GM21447 (cell line): ENCODE results near the gene ATP5MK.
A peak's percentile ranks its signal among the peaks of the same experiment; 100 is the strongest.
"Not testable (repeated sequence)": the region's sequence is repeated elsewhere in the genome, so short reads cannot be mapped to it uniquely, and the experiment has no call there.

ENCODE experiments used
- ATAC-seq: cut with Tn5 transposase; IDR thresholded peaks from one replicate; pipeline ENCODE4 v1.9.1; 2021; ENCODE audit not compliant: unreplicated experiment

ATP5MK gene

GRCh38 chr10:103396067-103396788, at the start of gene ATP5MK, which contains the start of gene PDCD11:
Gene ATP5MK, minus strand, starts transcription at chr10:103396475. Its CDS starts 4,018 bp downstream, at chr10:103392457.
Gene PDCD11, plus strand, starts transcription at chr10:103396626. Its CDS starts 1,801 bp downstream, at chr10:103398427.
- peak; percentile 99 for ATAC-seq

DNA sequence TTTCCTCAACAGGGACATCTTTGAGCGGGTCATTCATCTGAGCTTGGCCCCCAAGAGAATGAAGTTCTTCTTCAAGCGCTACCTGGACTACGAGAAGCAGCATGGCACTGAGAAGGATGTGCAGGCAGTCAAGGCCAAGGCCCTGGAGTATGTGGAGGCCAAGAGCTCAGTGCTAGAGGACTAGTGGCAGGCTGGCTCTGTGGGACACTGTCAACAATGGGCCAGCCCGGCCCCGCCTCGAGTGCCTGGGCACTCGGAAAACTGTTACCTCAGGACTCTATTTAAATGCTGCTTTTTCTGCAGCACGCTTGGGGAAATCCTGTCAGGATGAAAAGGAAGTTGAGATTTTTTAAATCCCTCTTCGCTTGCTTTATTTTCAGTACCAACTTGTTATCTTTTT, 49.1 kb upstream of the ATP5MK start:
- ATAC-seq, result no peak

- no peak for ATAC-seq
Measured at GRCh38 chr10:103444478-103444877, 48.2 kb upstream of the ATP5MK start.

DNA sequence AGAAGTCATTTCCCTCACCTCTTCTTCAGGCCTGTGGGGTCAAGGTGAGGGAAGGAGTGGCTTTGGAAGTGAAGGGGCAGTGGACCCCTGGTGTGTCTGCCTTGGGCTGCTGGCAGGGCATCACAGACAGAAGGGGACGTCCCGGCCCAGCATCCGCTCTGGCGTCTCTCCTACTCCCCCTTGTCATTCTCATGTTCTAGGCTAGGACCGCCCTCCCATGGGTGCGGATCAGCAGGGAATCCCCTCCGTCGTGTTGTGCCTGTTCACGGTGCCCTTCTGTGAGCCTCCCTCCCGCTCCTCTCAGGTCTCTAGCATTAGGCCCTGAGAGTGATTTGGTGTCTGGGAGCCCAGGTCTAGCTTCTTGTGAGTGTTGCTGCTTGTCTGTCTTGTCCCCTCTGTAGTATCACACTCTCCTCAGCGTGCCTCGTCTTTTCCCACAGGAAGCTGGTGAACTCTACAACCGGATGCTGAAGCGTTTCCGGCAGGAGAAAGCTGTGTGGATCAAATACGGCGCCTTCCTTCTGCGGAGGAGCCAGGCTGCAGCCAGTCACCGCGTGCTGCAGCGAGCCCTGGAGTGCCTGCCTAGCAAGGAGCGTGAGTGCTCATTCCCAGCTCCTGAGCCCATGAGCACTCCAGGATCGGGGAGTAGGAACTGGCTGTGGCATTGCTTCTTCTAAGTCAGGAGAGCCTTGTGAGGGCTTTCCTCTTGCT, 47.4 kb upstream of the ATP5MK start:
- no peak for ATAC-seq

DNA sequence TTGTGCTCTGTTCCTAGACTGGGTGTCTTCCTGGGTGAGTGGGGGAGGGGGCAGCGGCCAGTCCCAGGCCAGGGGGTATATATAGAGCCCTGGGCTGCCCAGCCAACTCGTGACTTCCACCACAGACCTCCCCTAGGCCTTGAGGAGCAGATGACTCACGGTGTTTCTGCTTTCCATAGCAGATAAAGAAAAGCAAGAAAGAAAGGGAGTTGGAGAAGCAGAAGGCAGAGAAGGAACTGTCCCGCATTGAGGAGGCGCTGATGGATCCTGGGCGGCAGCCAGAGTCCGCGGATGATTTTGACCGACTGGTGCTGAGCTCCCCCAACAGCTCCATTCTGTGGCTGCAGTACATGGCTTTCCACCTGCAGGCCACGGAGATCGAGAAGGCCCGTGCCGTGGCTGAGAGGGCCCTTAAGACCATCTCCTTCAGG, 45.8 kb upstream of the ATP5MK start:
- ATAC-seq, result no peak

DNA sequence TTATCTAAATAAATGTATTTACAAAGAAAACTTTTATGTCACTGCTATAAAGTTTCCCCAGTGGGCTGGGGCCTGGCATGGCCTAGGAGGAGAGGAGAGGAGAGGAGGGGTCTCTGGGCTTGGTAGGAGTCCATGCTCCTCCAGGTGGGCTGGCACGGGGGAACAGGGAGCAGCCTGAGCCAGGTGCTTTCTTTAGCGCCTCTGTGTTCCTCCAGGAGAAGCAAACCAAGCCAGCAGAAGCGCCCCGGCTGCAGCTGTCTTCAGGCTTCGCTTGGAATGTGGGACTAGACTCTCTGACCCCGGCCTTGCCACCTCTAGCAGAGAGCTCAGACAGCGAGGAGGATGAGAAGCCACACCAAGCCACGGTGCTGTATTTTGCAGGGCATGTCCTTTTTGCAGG, 45.3 kb upstream of the ATP5MK start:
- ATAC-seq, result no peak

DNA sequence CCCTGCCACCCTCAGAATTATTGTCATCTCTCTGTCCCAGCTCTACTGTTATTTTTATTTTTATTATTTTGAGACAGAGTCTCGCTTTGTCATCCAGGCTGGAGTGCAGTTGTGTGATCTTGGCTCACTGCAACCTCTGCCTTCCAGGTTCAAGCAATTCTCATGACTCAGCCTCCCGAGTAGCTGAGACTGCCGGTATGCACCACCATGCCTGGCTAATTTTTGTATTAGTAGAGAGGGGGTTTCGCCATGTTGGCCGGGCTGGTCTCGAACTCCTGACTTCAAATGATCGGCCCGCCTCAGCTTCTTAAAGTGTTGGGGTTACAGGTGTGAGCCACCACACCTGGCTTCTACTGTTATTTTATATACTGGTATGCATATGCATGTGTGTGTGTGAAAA, 44.9 kb upstream of the ATP5MK start:
- ATAC-seq, result no peak

- ATAC-seq, result no peak
Measured at GRCh38 chr10:103440416-103440815, 44.1 kb upstream of the ATP5MK start.

- no peak for ATAC-seq
Measured at GRCh38 chr10:103439776-103440175, 43.5 kb upstream of the ATP5MK start.

GRCh38 chr10:103433858-103434257, 37.6 kb upstream of the ATP5MK start:
- ATAC-seq, result no peak

DNA sequence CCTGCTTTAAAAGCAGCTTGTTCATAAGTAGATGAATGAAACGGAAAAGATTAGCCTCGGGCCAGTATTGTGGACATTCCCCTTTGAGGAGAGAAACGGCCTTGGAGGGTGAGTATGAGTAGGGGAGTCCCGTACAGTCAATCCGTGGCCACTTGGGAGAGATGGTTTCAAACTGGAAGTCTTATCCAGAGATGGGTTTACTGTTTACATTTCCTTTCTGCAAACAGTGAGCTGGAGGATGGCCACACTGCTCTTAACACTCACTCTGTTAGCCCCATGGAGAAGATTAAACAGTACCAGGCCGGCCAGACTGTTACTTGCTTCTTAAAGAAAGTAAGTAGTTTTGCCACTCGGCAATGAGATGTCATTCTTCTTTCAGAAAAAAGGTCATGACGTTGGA, 35.6 kb upstream of the ATP5MK start:
- no peak for ATAC-seq

DNA sequence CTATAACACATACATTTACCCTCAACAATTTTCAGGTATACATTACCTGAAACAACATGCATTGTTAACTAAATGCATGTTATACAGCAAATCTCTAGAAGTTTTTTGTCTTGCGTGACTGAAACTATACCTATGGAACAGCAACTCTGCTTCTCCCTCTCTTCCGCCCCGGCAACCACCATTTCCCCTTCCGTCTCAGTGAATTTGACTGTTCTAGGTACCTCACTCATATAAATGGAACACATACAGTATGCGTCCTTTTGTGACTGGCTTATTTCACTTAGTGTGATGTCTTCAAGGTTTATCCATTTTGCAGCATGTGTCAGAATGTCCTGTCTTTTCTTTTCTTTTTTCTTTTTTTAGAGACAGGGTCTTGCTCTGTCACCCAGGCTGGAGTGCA, 33.4 kb upstream of the ATP5MK start:
- ATAC-seq, result no peak

DNA sequence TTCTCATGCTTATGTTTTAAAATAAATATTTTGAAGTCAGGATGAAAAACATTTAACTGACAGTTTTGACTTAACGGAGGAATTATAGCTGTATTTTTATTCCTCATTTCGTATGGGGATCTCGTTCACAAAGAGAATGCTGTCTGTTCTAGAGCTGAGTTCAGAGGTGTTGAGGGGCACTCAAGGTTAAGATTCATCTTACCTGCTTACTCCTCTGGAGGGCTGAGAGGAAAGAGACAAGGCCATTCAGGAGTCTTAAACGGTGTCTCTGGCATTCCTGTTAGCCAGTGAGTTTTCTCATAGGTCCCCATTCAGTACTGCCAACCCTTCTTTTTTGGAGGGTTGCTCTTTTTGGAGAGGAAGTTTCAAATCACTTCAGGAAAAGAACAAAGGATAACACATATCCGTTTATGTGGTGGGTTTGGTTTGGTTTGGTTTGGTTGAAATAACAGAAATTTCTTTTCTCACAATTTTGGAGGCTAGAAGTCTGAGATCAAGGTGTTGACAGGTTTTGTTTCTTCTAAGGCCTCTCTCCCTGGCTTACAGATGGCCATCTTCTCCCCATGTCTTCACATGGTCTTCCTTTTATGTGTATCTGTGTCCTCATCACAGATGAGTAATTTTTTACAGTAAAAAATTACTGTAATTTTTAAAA, 32.8 kb upstream of the ATP5MK start:
- no peak for ATAC-seq

DNA sequence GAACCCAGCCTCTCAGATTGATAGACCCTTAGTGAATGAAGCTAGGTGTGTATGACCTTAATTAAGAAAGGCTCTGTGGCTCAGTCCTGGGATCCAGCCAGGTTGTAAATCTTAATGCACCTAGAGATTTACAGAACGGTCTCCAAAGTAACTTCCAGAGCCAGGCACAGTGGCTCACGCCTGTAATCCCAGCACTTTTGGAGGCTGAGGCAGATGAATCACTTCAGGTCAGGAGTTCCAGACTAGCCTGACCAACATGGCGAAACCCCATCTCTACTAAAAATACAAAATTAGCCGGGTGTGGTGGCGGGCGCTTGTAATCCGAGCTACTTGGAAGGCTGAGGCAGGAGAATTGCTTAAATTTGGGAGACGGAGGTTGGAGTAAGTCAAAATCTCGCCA, 31.6 kb upstream of the ATP5MK start:
- no peak for ATAC-seq

GRCh38 chr10:103423748-103424147, 27.5 kb upstream of the ATP5MK start:
- no peak for ATAC-seq

DNA sequence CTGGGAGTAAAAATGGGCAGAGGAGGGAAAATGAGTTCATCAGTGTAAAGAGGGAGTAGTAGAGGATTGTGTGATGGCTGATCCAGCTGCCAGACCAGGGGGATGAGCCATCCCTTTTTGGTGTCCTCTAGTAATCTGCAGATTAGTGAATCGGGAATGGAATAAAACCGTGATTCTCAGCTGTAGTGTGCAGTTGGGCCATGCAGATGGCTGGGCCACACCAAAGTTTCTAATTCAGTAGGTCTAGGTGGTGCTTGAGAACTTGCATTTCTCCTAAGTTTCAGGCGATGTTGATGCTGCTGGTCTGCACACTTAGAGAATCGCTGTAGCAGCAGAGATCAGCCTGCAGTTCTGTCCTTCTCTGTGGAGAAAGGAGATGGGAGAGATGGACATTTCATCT, 22.8 kb upstream of the ATP5MK start:
- ATAC-seq, result no peak

DNA sequence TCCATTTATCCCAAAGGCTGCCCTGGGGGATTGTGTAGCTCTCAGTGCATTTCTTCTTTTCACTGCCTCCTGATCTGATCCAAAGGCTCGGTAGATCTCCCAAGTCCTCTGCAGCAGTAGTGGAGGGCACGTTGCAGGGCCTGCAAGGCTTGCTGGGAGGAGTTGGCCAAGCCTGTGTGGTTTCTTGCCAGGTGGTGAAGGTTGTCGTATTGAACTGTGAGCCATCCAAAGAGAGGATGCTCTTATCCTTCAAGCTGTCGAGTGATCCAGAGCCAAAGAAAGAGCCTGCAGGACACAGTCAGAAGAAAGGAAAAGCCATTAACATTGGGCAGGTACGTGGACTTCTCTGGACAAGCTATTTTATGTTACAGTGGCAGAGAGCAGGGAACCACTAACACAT, 21.3 kb upstream of the ATP5MK start:
- no peak for ATAC-seq

GRCh38 chr10:103417148-103417469, 20.8 kb upstream of the ATP5MK start:
- not testable (repeated sequence) for ATAC-seq

GRCh38 chr10:103416436-103417147, 20.3 kb upstream of the ATP5MK start:
- ATAC-seq, result no peak

DNA sequence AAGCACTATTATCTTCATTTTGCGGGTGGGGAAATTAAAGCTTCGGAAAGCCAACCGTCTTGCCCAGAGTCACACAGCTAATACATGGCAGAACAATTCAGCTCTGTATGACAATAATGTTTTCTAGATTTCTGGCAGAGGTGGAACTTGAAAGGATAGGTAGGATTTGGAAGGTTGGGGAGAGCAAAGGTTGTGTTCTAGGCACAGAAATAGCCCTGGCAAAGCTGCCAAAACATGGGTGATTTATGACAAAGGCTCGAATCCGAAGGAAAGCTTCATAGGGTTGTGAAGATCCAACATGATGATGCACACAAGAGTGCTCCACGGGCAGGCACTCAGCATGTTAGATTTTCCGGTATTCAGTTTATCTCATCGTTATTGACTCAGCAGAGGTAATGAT, 19.3 kb upstream of the ATP5MK start:
- no peak for ATAC-seq

DNA sequence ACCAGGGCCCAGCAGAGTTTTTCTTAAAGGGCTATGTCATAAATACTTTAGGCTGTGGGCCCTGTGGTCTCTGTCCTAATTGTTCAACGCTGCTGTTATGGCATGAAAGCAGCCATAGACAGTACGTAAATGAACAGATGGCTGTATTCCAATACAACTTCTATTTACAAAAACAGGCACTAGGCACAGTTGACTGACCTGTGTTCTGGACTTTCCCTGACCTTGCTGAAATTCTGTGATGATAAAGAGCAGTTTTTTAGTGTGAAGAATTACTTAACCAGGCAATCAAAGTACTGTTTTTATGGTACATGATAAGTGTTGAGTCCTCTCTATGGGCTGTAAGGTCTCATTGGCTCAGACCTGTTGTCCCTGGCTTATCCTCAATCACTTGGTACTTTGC, 17.3 kb upstream of the ATP5MK start:
- ATAC-seq, result no peak
